Transverse colon (tissue), 4 donors: Measurements from ENCODE around the gene ABLIM2. TPM values are rescaled to one million over a fixed set of nuclear protein-coding genes. Genes with fewer than 3 reads are reported as not detected.
"Not testable (repeated sequence)": the region's sequence is repeated elsewhere in the genome, so short reads cannot be mapped to it uniquely, and the experiment has no call there.

ENCODE experiments used
- DNase-seq: peaks from one replicate; pipeline ENCODE4 v3.0.0-alpha.2; 2019
- H3K27ac ChIP-seq, 4 donors: fragments of 200-600 bp; sonication (generic); 2 replicates each; pipeline ENCODE4 v1.5.1; 2016 to 2018; ENCODE audit warnings: inconsistent platforms in 4 of 4
- H3K27me3 ChIP-seq: fragments of 200-600 bp; sonication (generic); 2 replicates; pipeline ENCODE4 v1.5.1; 2017; ENCODE audit warnings: inconsistent platforms
- H3K36me3 ChIP-seq, 4 donors: fragments of 200-600 bp; sonication (generic); 2 replicates each; pipeline ENCODE4 v1.5.1; 2017 to 2019; ENCODE audit warnings: inconsistent platforms in 4 of 4
- H3K4me1 ChIP-seq, 4 donors: fragments of 200-600 bp; sonication (generic); 2 replicates each; pipeline ENCODE4 v1.5.1; 2017 to 2020; ENCODE audit warnings: inconsistent platforms in 4 of 4
- H3K4me3 ChIP-seq, 4 donors: fragments of 200-600 bp; sonication (generic); 1 replicate in 1 of 4; 2 replicates in 3 of 4; pipeline versions ENCODE4 v1.5.1 to v1.6.1; 2017 to 2019; ENCODE audit warnings: inconsistent platforms in 4 of 4
- H3K9me3 ChIP-seq, 2 donors: fragments of 200-600 bp; sonication (generic); 2 replicates each; pipeline ENCODE4 v1.5.1; 2017 to 2019; ENCODE audit warnings: inconsistent platforms in 2 of 2
- CTCF ChIP-seq, 5 experiments: fragments of 200-600 bp in 3 of 5; fragments of 450-650 bp in 2 of 5; sonication (generic) in 3 of 5; IDR thresholded peaks; 1 replicate in 2 of 5; 2 replicates in 3 of 5; pipeline ENCODE4 v1.5.1; 2016 to 2017; ENCODE audit warnings: antibody characterized with exemption in 5 of 5, inconsistent platforms in 3 of 5, mild to moderate bottlenecking in 2 of 5, moderate library complexity in 1 of 5
- EP300 ChIP-seq: sonication (generic); formaldehyde crosslinking; IDR thresholded peaks from one replicate; pipeline ENCODE4 v1.6.1; 2017; ENCODE audit warnings: antibody characterized with exemption, low read depth
- POLR2A ChIP-seq: fragments of 450-650 bp; IDR thresholded peaks from one replicate; pipeline ENCODE4 v1.6.1; 2016; ENCODE audit warnings: antibody characterized with exemption, mild to moderate bottlenecking, moderate library complexity
- POLR2AphosphoS5 ChIP-seq, 3 donors: sonication (generic); formaldehyde crosslinking; IDR thresholded peaks; one replicate each; pipeline ENCODE4 v1.6.1; 2016; ENCODE audit warnings: antibody characterized with exemption in 3 of 3
- WGBS, 2 donors: methylation state at CpG; one replicate each; pipeline ENCODE4 v1.1.5; 2018; ENCODE audit warnings: low coverage in 1 of 2; 5-methylcytosine and 5-hydroxymethylcytosine counted together
- in situ Hi-C, 4 donors: fragments of 200-750 bp; cut with MboI; loops; one replicate each; pipeline versions ENCODE4 v1.15.0 to v1.15.1; 2017; ENCODE audit warnings: low sequenced_read_pairs in 3 of 4, low pct_ligation_motif_present in 1 of 4, low pct_unique_long_range_greater_than_20kb in 1 of 4
- intact Hi-C: fragments of 100-400 bp; cut with DNase I; formaldehyde crosslinking; loops from one replicate; pipeline ENCODE4 v1.15.1; 2023; ENCODE audit warnings: low total_unique reads
- small RNA-seq, 4 donors: library from RNA; depleted of rRNA; stranded (forward); fragments of <200 nt; gene quantifications; one replicate each; pipeline ENCODE3, GENCODE V24; 2016
- total RNA-seq, 4 donors: library from RNA; depleted of rRNA; stranded (reverse); fragments of >200 nt; gene quantifications; one replicate each; pipeline ENCODE4 v1.1.0, GENCODE V29; 2016

Gene ABLIM2
- total RNA-seq, 4 donors from 2014 or later = 3.2 to 58.4 (median 14.2) TPM

- in situ Hi-C loops = no loop called here
- H3K36me3 ChIP-seq = no peaks in the 10 kb centered on the region
- WGBS, 2 donors = 80 to 100% methylated on average over 3 to 12 of the region's 12 CpGs
Measured at GRCh38 chr4:7918981-7919380, 239.6 kb downstream of the ABLIM2 start.

DNA sequence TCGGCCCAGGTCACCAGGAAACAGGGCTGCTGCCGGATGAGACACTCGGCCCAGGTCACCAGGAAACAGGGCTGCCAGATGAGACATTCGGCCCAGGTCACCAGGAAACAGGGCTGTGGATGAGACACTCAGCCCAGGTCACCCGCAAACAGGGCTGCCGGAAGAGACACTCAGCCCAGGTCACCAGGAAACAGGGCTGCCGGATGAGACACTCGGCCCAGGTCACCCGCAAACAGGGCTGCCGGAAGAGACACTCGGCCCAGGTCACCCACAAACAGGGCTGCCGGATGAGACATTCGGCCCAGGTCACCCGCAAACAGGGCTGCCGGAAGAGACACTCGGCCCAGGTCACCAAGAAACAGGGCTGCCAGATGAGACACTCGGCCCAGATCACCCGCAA lies 240.4 kb downstream of the ABLIM2 start:
- peaks cover 0 to 21% (median 6%) of the 10 kb centered on the region in 4 donors for H3K4me1 ChIP-seq
- intact Hi-C loops, DNase-seq, H3K36me3 ChIP-seq, in situ Hi-C loops, H3K4me3 ChIP-seq, H3K9me3 ChIP-seq, H3K27ac ChIP-seq, H3K27me3 ChIP-seq: not testable (repeated sequence)
- 73% methylated on average over 18 of the region's 18 CpGs; no CpG with 5 or more reads in 1 of the 2 donors for WGBS, 2 donors

More at GRCh38 chr4:7918981-7919380, 239.6 kb downstream of the ABLIM2 start:
- H3K27ac ChIP-seq = peak overlapping the region in 2 of 4 donors; percentile 6 to 20
- intact Hi-C loops = no loop called here
- no peak for DNase-seq
- no peak overlapping the region for H3K4me3 ChIP-seq
- no peaks in the 10 kb centered on the region for H3K9me3 ChIP-seq
- H3K27me3 ChIP-seq = no peaks in the 10 kb centered on the region
- TF ChIP-seq CTCF (IDR thresholded peaks at IDR 0.05) (no peak), POLR2AphosphoS5 (IDR thresholded peaks at IDR 0.05) (no peak), EP300 (no peak), POLR2A (no peak)
- H3K4me1 ChIP-seq = peaks cover 0 to 21% (median 7%) of the 10 kb centered on the region in 4 donors

DNA sequence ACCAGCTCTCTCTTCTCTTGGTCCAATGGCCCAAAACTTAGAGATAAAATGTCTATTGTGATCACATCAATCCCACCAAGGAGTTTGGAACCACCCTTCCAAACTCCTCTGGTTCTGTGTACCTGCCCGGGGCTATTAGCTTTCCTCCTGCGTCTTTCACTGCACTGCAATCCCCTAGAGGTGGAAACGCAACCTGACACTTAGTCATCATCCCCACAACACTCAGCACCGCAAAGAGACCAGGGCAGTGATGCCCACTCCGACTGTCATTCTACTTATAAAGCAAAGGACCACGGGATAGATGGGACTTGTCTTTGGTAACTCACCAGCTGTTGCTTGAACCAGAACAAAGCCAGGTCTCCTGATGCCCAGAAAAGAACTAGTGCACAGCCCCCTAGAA lies 240.9 kb downstream of the ABLIM2 start:
- in situ Hi-C loops = no loop called here
- Histone ChIP-seq H3K27ac (no peak overlapping the region), H3K36me3 (no peaks in the 10 kb centered on the region), H3K9me3 (no peaks in the 10 kb centered on the region), H3K4me1 (peaks cover 0 to 21% (median 6%) of the 10 kb centered on the region in 4 donors), H3K27me3 (no peaks in the 10 kb centered on the region), H3K4me3 (no peak overlapping the region)
- no peak for DNase-seq
- intact Hi-C loops = no loop called here
- WGBS, 2 donors = 85% methylated on average over 6 of the region's 6 CpGs; no CpG with 5 or more reads in 1 of the 2 donors
- TF ChIP-seq POLR2AphosphoS5 (IDR thresholded peaks at IDR 0.05) = no peak

DNA sequence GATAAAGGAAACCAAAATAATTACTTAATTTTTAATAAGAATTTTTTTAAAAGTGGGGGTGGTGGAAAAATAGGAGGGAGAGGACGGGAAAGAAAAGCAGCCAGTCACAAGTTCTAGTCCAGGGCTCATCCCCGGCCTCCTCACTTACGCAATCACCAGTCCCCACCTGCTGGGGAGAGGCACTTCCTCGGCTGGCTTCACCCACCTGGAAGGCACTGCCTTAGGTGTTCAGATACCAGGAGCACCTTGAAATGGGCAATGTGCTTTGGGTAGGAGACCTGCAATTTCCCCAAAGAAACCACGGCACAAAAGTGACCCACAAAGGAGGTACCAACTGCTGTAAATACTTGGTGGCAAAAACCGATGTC lies 242.8 kb downstream of the ABLIM2 start:
- peaks cover 5 to 34% (median 7%) of the 10 kb centered on the region in 4 donors for H3K4me1 ChIP-seq

More for the DNA sequence above, 242.8 kb downstream of the ABLIM2 start:
- Histone ChIP-seq H3K27ac (no peak overlapping the region), H3K4me3 (no peak overlapping the region), H3K9me3 (no peaks in the 10 kb centered on the region), H3K27me3 (no peaks in the 10 kb centered on the region), H3K36me3 (no peaks in the 10 kb centered on the region)
- no peak for TF ChIP-seq POLR2AphosphoS5 (IDR thresholded peaks at IDR 0.05)
- TF ChIP-seq CTCF (IDR thresholded peaks at IDR 0.05) = no peak
- no peak for TF ChIP-seq POLR2A
- no peak for TF ChIP-seq EP300
- intact Hi-C loops (no loop called here), in situ Hi-C loops (no loop called here)
- 23 to 65% methylated on average over 3 to 6 of the region's 6 CpGs for WGBS, 2 donors
- no peak for DNase-seq

Small RNAs within 50 kb of the gene (small RNA-seq; reads per million reads assigned to genes)
- gene MIR95 = 1.1 to 4.2 (median 3.4) reads per million in 4 donors

Other genes with a start within 250 kb of the ABLIM2 start
- gene AFAP1, start 219.0 kb downstream of the ABLIM2 start, total RNA-seq = 10 to 100 TPM; 25.1 to 56.9 (median 26.4) TPM
- gene SH3TC1, start 40.5 kb upstream of the ABLIM2 start, total RNA-seq = 10 to 100 TPM; 15.0 to 78.6 (median 41.4) TPM
- gene HTRA3, start 110.9 kb upstream of the ABLIM2 start, total RNA-seq = 10 to 100 TPM in 1 of 4 donors, 1 to 10 TPM in 3; 1.5 to 11.9 (median 6.5) TPM